SKM-1 treated with dmso at 0.1 percent for 144 hours (cell line): Measurements from ENCODE around the gene NHERF2.
"Not testable (repeated sequence)": the region's sequence is repeated elsewhere in the genome, so short reads cannot be mapped to it uniquely, and the experiment has no call there.

ENCODE experiments used
- DNase-seq: peaks from one replicate; lab custom pipeline; 2025; ENCODE audit not compliant: unreplicated experiment; lab: John Stamatoyannopoulos, UW

NHERF2 gene

GRCh38 chr16:2025878-2026460, 733 bp upstream of the NHERF2 start:
- no peak for DNase-seq

- DNase-seq, result no peak
Observed at GRCh38 chr16:2027024-2028010, 615 bp downstream of the NHERF2 start.

GRCh38 chr16:2028146-2028545, 1.4 kb downstream of the NHERF2 start:
- no peak for DNase-seq

GRCh38 chr16:2028620-2029220, 2.0 kb downstream of the NHERF2 start:
- no peak for DNase-seq

GRCh38 chr16:2029350-2029749, 2.6 kb downstream of the NHERF2 start:
- DNase-seq, result no peak

- no peak for DNase-seq
Observed at GRCh38 chr16:2030036-2030435, 3.3 kb downstream of the NHERF2 start.

- DNase-seq, result no peak
Observed at GRCh38 chr16:2031081-2031577, 4.4 kb downstream of the NHERF2 start.

GRCh38 chr16:2032285-2033056, 5.8 kb downstream of the NHERF2 start:
- DNase-seq, result no peak

- DNase-seq, result no peak
Observed at GRCh38 chr16:2033057-2033908, 6.6 kb downstream of the NHERF2 start.

- not testable (repeated sequence) for DNase-seq
Observed at GRCh38 chr16:2033909-2034695, 7.4 kb downstream of the NHERF2 start.

GRCh38 chr16:2034696-2035430, 8.2 kb downstream of the NHERF2 start:
- no peak for DNase-seq

- no peak for DNase-seq
Observed at GRCh38 chr16:2035431-2036199, 8.9 kb downstream of the NHERF2 start.

- DNase-seq, result no peak
Observed at GRCh38 chr16:2036200-2036966, 9.7 kb downstream of the NHERF2 start.

GRCh38 chr16:2037115-2037514, 10.4 kb downstream of the NHERF2 start:
- DNase-seq, result no peak

GRCh38 chr16:2037647-2038381, 11.1 kb downstream of the NHERF2 start:
- no peak for DNase-seq
